Spleen (tissue), 7 donors: Measurements from ENCODE around the gene CDH7.

Experiments
- CTCF ChIP-seq, 11 experiments: fragments of 200-600 bp in 7 of 11; fragments of 450-650 bp in 4 of 11; sonication (generic) in 4 of 11; IDR thresholded peaks in 8 of 11; conservative IDR thresholded peaks in 3 of 11; 1 replicate in 7 of 11; 2 replicates in 4 of 11; pipeline versions ENCODE4 v1.4.0 to v1.8.0; 2016 to 2021; ENCODE audit warnings: antibody characterized with exemption in 11 of 11, inconsistent platforms in 4 of 11, mild to moderate bottlenecking in 1 of 11
- POLR2A ChIP-seq, 3 donors: fragments of 450-650 bp; IDR thresholded peaks; one replicate each; pipeline ENCODE4 v1.5.1; 2017; ENCODE audit warnings: antibody characterized with exemption in 3 of 3, mild to moderate bottlenecking in 1 of 3
- donor health status: DM: no; HTN: no; CAD: no; lungs with moderate emphysema.
- donor health status: DM: no; HTN: no; CAD: no.
- donor health status: DM: no; HTN: no; CAD: no.

- TF ChIP-seq POLR2A (IDR thresholded peaks at IDR 0.05), result no peak
- TF ChIP-seq CTCF (IDR thresholded peaks at IDR 0.05 in 8 of 11, conservative IDR thresholded peaks at IDR 0.05 in 3 of 11), result no peak
Observed at GRCh38 chr18:65922103-65922502, 171.3 kb downstream of the CDH7 start.
